ENCODE measurements around the gene TMEM14A.

Gene TMEM14A

GRCh38 chr6:52725535-52726192 lies 54.8 kb downstream of the TMEM14A start:
- peaks cover 26% of the 10 kb centered on the region for H3K4me1 ChIP-seq (ENCODE audit: control insufficient read depth, insufficient read depth, low read length)
- no peaks in the 10 kb centered on the region for H3K36me3 ChIP-seq (ENCODE audit: insufficient read depth, low read length)
- H3K9ac ChIP-seq (ENCODE audit: low read depth, low read length), result no peak overlapping the region
- H3K4me3 ChIP-seq (ENCODE audit: low read length), result no peak overlapping the region
- no peak overlapping the region for H3K4me2 ChIP-seq (ENCODE audit: low read length)
- H3K27me3 ChIP-seq (ENCODE audit: control insufficient read depth, insufficient read depth, low read length), result peaks cover 7% of the 10 kb centered on the region
- H3K9me3 ChIP-seq (replicated peaks; ENCODE audit: low read length), result no peaks in the 10 kb centered on the region

- H3K36me3 ChIP-seq (ENCODE audit: insufficient read depth, low read length), result no peaks in the 10 kb centered on the region
- H3K4me2 ChIP-seq (ENCODE audit: low read length), result no peak overlapping the region
- peaks cover 7% of the 10 kb centered on the region for H3K27me3 ChIP-seq (ENCODE audit: control insufficient read depth, insufficient read depth, low read length)
- H3K9me3 ChIP-seq (replicated peaks; ENCODE audit: low read length), result no peaks in the 10 kb centered on the region
- peaks cover 26% of the 10 kb centered on the region for H3K4me1 ChIP-seq (ENCODE audit: control insufficient read depth, insufficient read depth, low read length)
- no peak overlapping the region for H3K4me3 ChIP-seq (ENCODE audit: low read length)
- no peak overlapping the region for H3K9ac ChIP-seq (ENCODE audit: low read depth, low read length)
Observed at GRCh38 chr6:52726193-52726542, 55.3 kb downstream of the TMEM14A start.

- Histone ChIP-seq H3K9me3 (replicated peaks; ENCODE audit: low read length) (no peaks in the 10 kb centered on the region), H3K27me3 (ENCODE audit: control insufficient read depth, insufficient read depth, low read length) (peaks cover 7% of the 10 kb centered on the region), H3K4me3 (ENCODE audit: low read length) (no peak overlapping the region), H3K9ac (ENCODE audit: low read depth, low read length) (no peak overlapping the region), H3K36me3 (ENCODE audit: insufficient read depth, low read length) (no peaks in the 10 kb centered on the region), H3K4me2 (ENCODE audit: low read length) (no peak overlapping the region), H3K4me1 (ENCODE audit: control insufficient read depth, insufficient read depth, low read length) (peaks cover 26% of the 10 kb centered on the region)
Observed at GRCh38 chr6:52726741-52727535, 56.0 kb downstream of the TMEM14A start.

GRCh38 chr6:52727908-52728307 lies 57.0 kb downstream of the TMEM14A start:
- Histone ChIP-seq H3K36me3 (ENCODE audit: insufficient read depth, low read length) (no peaks in the 10 kb centered on the region), H3K9ac (ENCODE audit: low read depth, low read length) (no peak overlapping the region), H3K4me1 (ENCODE audit: control insufficient read depth, insufficient read depth, low read length) (peaks cover 26% of the 10 kb centered on the region), H3K4me2 (ENCODE audit: low read length) (no peak overlapping the region), H3K4me3 (ENCODE audit: low read length) (no peak overlapping the region), H3K27me3 (ENCODE audit: control insufficient read depth, insufficient read depth, low read length) (peaks cover 12% of the 10 kb centered on the region), H3K9me3 (replicated peaks; ENCODE audit: low read length) (no peaks in the 10 kb centered on the region)

- Histone ChIP-seq H3K4me2 (ENCODE audit: low read length) (no peak overlapping the region), H3K4me1 (ENCODE audit: control insufficient read depth, insufficient read depth, low read length) (peaks cover 26% of the 10 kb centered on the region), H3K36me3 (ENCODE audit: insufficient read depth, low read length) (no peaks in the 10 kb centered on the region), H3K9me3 (replicated peaks; ENCODE audit: low read length) (no peaks in the 10 kb centered on the region), H3K4me3 (ENCODE audit: low read length) (no peak overlapping the region), H3K9ac (ENCODE audit: low read depth, low read length) (no peak overlapping the region), H3K27me3 (ENCODE audit: control insufficient read depth, insufficient read depth, low read length) (peaks cover 16% of the 10 kb centered on the region)
Observed at GRCh38 chr6:52728394-52728793, 57.5 kb downstream of the TMEM14A start.

GRCh38 chr6:52729576-52729975 lies 58.7 kb downstream of the TMEM14A start:
- Histone ChIP-seq H3K27me3 (ENCODE audit: control insufficient read depth, insufficient read depth, low read length) (peaks cover 16% of the 10 kb centered on the region), H3K9me3 (replicated peaks; ENCODE audit: low read length) (no peaks in the 10 kb centered on the region), H3K4me2 (ENCODE audit: low read length) (no peak overlapping the region), H3K36me3 (ENCODE audit: insufficient read depth, low read length) (no peaks in the 10 kb centered on the region), H3K4me3 (ENCODE audit: low read length) (no peak overlapping the region), H3K9ac (ENCODE audit: low read depth, low read length) (no peak overlapping the region), H3K4me1 (ENCODE audit: control insufficient read depth, insufficient read depth, low read length) (peaks cover 15% of the 10 kb centered on the region)

GRCh38 chr6:52731719-52732118 lies 60.8 kb downstream of the TMEM14A start:
- Histone ChIP-seq H3K9me3 (replicated peaks; ENCODE audit: low read length) (no peaks in the 10 kb centered on the region), H3K27me3 (ENCODE audit: control insufficient read depth, insufficient read depth, low read length) (peaks cover 27% of the 10 kb centered on the region), H3K4me1 (ENCODE audit: control insufficient read depth, insufficient read depth, low read length) (no peaks in the 10 kb centered on the region), H3K36me3 (ENCODE audit: insufficient read depth, low read length) (no peaks in the 10 kb centered on the region), H3K4me2 (ENCODE audit: low read length) (no peak overlapping the region), H3K4me3 (ENCODE audit: low read length) (no peak overlapping the region), H3K9ac (ENCODE audit: low read depth, low read length) (no peak overlapping the region)

GRCh38 chr6:52733172-52733571 lies 62.3 kb downstream of the TMEM14A start:
- no peaks in the 10 kb centered on the region for H3K4me1 ChIP-seq (ENCODE audit: control insufficient read depth, insufficient read depth, low read length)
- peaks cover 29% of the 10 kb centered on the region for H3K27me3 ChIP-seq (ENCODE audit: control insufficient read depth, insufficient read depth, low read length)
- no peak overlapping the region for H3K9ac ChIP-seq (ENCODE audit: low read depth, low read length)
- no peak overlapping the region for H3K4me2 ChIP-seq (ENCODE audit: low read length)
- no peak overlapping the region for H3K4me3 ChIP-seq (ENCODE audit: low read length)
- H3K36me3 ChIP-seq (ENCODE audit: insufficient read depth, low read length), result no peaks in the 10 kb centered on the region
- no peaks in the 10 kb centered on the region for H3K9me3 ChIP-seq (replicated peaks; ENCODE audit: low read length)

GRCh38 chr6:52734072-52734471 lies 63.2 kb downstream of the TMEM14A start:
- Histone ChIP-seq H3K4me1 (ENCODE audit: control insufficient read depth, insufficient read depth, low read length) (no peaks in the 10 kb centered on the region), H3K36me3 (ENCODE audit: insufficient read depth, low read length) (no peaks in the 10 kb centered on the region), H3K4me2 (ENCODE audit: low read length) (no peak overlapping the region), H3K4me3 (ENCODE audit: low read length) (no peak overlapping the region), H3K27me3 (ENCODE audit: control insufficient read depth, insufficient read depth, low read length) (peaks cover 33% of the 10 kb centered on the region), H3K9ac (ENCODE audit: low read depth, low read length) (no peak overlapping the region), H3K9me3 (replicated peaks; ENCODE audit: low read length) (no peaks in the 10 kb centered on the region)

GRCh38 chr6:52735071-52735470 lies 64.2 kb downstream of the TMEM14A start:
- no peak overlapping the region for H3K9ac ChIP-seq (ENCODE audit: low read depth, low read length)

GRCh38 chr6:52736145-52736544 lies 65.2 kb downstream of the TMEM14A start:
- H3K4me1 ChIP-seq (ENCODE audit: control insufficient read depth, insufficient read depth, low read length), result no peaks in the 10 kb centered on the region
- no peaks in the 10 kb centered on the region for H3K36me3 ChIP-seq (ENCODE audit: insufficient read depth, low read length)
- H3K9ac ChIP-seq (ENCODE audit: low read depth, low read length), result no peak overlapping the region
- H3K4me2 ChIP-seq (ENCODE audit: low read length), result no peak overlapping the region
- no peak overlapping the region for H3K4me3 ChIP-seq (ENCODE audit: low read length)
- H3K9me3 ChIP-seq (replicated peaks; ENCODE audit: low read length), result no peaks in the 10 kb centered on the region
- peaks cover 41% of the 10 kb centered on the region for H3K27me3 ChIP-seq (ENCODE audit: control insufficient read depth, insufficient read depth, low read length)

More at GRCh38 chr6:52735071-52735470, 64.2 kb downstream of the TMEM14A start:
- H3K36me3 ChIP-seq (ENCODE audit: insufficient read depth, low read length), result no peaks in the 10 kb centered on the region
- H3K4me2 ChIP-seq (ENCODE audit: low read length), result no peak overlapping the region
- H3K4me3 ChIP-seq (ENCODE audit: low read length), result no peak overlapping the region
- no peaks in the 10 kb centered on the region for H3K9me3 ChIP-seq (replicated peaks; ENCODE audit: low read length)
- peaks cover 34% of the 10 kb centered on the region for H3K27me3 ChIP-seq (ENCODE audit: control insufficient read depth, insufficient read depth, low read length)
- H3K4me1 ChIP-seq (ENCODE audit: control insufficient read depth, insufficient read depth, low read length), result no peaks in the 10 kb centered on the region
